HG03565 (cell line): ENCODE results near the gene RASA3.
"Not testable (repeated sequence)": the region's sequence is repeated elsewhere in the genome, so short reads cannot be mapped to it uniquely, and the experiment has no call there.

ENCODE experiments used
- ATAC-seq: cut with Tn5 transposase; IDR thresholded peaks from one replicate; pipeline ENCODE4 v1.9.1; 2021; ENCODE audit warnings: mild to moderate bottlenecking, moderate library complexity; ENCODE audit not compliant: unreplicated experiment

The RASA3 gene

DNA sequence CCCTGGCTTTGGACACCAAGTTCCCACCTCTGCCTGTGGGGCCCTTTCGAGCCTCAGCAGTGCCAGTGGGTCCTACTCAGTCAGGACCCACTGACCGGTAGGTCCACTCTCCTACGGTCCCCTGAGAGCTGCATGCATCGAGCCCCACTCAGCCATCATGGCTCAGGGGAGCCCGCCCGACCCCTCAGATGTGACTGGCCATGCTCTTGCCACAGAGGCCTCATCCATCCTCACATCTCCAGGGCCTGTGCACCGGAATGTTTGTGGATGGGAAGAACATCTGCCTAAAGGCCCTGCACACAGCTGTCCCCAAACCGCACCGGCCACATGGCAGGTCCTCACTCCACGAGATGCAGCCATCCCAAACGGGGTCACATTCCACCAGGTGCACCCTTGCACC lies 105.9 kb downstream of the RASA3 start:
- no peak for ATAC-seq

DNA sequence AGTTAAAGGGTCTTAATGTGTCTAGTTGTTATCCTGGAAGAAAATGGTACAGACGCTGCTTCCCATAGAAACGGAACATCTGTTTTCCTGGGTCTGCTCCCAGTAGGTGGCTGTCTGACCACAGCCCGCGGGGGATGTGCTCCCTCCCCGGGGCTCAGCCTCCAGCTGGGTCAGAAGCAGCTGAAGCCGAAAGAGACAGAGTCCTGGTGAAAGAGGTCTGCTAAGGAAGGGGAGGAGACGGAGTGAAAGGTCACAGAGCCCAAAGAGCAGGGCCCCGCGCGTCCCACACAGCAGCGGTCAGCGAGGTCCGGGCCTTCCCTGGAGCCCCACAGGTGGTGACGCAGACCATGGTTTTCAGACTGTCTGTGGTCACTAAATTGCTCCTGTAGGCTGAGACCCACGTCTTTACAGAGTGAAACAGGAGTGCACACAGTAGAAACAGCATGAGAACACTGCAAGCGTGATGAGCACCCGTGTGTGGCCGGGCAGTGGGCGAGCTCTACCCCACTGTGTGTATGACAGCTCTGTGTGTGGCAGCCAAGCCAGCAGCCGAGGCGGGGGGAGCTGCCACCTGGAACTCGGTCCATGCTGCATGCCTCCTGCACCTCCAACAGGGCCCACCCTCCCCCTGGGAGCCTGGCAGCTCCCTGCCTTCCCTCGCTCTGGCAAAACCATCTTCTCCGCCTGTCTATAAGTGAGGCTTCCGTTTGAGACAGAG lies 106.5 kb downstream of the RASA3 start:
- no peak for ATAC-seq

DNA sequence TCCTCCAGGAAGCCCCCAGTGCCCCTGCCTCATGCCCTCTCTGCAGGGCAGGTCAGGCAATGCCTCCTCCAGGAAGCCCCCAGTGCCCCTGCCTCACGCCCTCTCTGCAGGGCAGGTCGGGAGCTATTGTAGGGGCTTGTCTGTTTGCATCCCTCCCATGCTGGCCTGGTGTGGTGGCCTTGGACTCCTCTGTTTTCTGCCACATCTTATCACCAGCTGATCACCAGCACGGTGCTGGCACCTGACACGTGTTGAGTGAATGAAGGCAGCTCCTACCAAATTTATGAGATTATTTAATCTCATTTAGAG lies 107.1 kb downstream of the RASA3 start:
- no peak for ATAC-seq

DNA sequence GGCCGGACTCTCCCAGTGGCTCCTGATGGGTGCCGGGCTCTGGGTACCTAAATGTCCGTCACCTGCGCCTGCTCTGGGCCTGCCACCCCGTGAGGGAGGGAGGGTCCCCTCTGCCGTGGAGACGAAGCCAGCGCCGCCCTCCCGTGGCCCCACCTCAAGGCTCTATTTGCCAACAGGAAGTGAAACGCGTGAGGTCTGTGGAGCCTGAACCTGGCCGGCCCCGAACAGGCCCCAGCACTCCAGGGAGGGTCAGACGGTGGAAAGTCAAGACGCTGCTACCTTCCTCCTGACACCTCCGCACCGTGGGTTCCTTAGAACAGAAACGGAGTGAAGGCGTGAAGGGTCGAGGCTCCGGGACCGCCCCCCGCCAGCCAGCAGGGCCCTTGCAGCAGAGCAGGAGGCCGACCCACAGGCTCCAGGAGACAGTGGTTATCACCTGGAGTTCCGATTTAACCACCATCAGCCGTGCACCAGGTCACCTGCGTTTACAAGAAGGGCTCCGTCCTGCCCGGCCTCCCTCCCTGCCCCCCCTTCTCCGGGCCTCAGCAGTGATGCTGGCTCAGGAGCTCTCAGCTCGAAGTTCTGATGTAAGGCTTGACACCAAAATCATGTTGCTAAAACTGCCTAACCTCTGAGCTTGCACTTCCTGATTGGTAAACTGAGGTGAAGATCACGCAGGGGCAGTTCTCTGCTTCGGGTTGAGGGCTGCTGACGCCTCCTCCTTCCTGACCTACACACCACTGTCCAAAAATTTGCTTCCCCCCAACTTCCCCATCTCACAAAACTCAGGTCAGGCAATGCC lies 107.6 kb downstream of the RASA3 start:
- no peak for ATAC-seq

DNA sequence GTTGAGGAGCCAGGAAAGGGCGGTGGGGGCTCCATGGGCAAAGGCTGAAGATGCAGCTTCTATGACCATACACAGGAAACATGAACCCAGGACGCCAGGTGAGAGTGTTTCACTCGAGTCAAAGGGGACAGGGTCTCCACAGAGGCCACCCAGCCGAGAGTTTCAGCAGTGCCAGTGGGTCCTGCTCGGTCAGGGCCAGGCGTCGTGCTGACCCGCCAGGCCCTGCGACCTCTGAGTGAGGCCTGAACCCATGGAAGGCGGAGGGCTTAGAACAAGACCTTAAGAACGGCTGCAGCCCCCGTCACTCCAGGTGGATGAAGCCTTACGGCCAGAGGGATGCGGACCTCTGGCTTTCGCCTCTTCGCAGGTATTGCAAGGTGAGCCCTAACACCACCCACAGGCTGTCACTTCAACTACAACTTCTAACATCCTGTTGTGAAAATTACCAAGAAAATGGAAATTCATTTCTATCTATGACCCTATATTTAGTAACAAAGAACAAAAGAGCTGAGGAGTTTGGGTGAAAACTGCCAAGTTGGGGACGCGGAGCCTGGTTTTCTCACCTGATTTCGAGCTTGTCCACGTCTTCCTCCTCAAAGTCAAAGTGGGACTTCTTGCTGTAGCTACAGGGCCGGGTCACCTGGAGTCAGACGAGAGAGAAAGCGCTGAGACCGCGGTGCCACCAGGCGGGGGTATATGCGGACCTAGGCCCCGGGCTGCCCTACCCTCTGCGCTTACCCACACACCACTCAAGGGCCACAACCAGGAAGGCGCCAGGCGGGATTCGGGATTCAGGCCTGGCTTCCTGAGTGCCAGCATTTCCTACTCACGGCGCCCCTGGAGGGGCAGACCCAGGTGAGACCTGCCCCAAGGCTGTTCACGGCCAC lies 108.5 kb downstream of the RASA3 start:
- ATAC-seq = no peak

DNA sequence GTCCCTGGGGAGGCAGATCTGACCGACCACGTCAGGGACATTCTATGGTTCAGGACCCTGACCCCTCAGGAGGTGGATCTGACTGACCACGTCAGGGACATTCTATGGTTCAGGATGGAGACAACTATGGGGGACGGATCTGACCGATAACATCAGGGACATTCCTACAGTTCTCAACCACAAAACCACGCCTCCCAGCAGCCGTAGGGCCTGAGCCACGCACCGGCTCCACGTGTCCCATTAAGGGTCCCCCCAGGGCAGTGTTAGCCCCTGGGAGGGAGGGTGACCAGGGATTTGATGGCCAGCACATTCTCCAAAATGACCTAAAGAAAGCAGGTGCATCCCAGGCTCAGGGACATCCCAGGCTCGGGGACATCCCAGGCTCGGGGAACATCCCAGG lies 109.5 kb downstream of the RASA3 start:
- no peak for ATAC-seq

DNA sequence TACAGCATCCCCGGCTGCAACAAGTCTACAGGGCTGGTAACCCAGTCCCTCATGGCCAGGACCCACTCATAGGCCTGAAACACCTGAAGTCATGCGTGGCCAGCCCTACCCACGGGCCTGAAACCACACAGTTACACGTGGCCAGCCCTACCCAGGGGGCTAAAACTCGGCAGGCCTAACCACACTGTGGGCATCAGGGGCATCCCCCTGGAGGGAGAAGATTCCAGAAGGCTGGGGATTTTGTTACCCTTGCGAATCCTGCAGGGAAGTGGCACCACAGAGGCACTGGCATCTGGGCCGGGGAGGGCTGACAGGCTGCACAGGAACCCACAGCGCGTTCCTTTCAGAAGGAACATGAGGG lies 110.1 kb downstream of the RASA3 start:
- ATAC-seq = no peak

DNA sequence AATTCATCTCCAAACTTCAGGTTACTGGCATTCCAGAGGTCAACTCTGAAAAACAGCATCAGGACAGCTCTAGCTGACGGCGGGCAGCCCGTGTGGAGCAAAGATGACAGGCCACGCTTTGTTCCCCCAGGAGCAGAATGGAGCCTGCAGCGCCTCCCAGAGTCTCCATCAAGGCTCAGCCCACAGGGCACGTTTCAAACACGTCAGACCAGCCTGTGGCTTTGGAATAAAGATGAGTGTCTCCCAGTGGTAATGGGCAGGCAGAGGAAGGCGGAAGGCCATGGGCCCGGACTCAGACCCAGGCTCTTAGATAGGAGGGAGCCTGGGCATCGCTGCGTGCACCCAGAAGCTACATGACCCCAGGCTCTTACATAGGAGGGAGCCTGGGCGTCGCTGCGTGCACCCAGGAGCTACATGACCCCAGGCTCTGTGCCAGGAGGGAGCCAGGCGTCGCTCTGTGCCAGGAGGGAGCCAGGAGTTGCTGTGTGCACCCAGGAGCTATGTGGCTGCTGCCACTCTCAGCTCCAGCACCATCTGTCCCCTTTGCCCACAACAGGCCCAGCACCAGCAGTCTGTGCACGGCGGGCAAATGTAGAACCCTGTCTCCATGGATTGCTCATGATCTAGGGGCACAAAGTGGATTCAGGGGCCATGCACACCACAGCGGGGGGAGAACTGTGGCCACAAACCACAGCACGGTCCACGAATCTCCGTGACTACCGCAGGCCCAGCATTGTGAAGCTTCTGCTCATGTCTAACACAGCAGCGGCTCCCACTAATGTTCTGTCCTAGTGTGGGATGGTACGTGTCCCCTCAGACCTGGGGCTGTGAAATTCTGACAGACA lies 110.7 kb downstream of the RASA3 start:
- ATAC-seq = no peak

DNA sequence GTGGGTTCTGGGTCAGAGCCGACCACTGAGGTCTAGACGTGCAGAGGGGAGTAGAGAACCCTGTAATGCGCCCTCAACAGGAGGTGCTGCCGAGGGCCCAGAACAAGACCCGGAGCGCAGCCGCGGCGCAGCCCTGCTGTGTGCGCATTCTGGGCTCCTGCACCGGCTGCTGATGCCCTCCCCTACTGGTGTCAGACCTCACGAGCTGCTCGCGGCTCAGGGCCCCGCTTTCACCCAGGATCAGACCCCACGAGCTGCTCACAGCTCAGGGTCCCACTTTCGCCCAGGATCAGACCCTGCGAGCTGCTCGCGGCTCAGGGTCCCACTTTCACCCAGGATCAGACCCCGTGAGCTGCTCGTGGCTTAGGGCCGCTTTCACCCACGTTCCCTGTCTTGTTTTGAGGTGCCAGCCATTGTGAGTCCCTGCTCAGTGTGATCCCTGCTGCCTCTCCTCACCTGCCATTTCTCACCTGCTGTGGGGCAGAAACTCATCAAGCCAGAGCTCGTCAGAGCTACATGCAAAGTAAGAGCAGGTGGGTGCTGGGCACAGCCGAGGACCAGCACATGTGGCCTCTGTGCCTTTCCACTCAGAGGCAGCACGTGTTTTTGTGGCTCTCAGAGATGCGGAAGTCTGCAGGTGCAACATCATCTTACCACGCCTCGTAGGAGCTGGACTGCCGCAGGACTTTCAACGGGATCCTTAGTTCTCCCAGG lies 111.5 kb downstream of the RASA3 start:
- no peak for ATAC-seq

DNA sequence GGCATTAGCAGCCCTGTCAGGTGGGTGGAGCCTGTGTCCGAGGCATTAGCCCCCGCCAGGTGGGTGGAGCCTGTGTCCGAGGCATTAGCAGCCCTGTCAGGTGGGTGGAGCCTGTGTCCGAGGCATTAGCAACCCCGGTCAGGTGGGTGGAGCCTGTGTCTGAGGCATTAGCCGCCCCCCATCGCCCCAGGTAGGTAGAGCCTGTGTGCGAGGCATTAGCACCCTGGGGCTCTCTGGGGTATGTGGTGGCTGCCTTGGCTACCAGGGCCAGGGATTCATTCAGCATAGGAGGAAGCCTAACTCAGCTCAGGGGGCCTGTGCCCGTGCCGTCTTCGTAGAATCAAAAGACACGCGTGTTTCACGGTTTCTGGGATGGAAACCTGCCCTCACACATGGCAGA lies 112.3 kb downstream of the RASA3 start:
- not testable (repeated sequence) for ATAC-seq

DNA sequence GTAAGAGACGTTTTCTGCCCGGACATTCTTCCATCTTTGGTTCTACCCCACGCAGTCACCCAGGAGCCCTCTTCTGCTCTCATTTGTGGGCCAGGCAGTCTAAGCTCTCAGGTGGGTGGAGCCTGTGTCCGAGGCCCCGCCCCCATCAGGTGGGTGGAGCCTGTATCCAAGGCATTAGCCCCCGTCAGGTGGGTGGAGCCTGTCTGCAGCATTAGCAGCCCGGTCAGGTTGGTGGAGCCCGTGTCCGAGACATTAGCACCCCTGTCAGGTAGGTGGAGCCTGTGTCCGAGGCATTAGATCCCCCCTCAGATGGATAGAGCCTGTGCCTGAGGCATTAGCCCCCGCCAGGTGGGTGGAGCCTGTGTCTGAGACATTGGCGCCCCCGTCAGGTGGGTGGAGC lies 113.1 kb downstream of the RASA3 start:
- no peak for ATAC-seq

DNA sequence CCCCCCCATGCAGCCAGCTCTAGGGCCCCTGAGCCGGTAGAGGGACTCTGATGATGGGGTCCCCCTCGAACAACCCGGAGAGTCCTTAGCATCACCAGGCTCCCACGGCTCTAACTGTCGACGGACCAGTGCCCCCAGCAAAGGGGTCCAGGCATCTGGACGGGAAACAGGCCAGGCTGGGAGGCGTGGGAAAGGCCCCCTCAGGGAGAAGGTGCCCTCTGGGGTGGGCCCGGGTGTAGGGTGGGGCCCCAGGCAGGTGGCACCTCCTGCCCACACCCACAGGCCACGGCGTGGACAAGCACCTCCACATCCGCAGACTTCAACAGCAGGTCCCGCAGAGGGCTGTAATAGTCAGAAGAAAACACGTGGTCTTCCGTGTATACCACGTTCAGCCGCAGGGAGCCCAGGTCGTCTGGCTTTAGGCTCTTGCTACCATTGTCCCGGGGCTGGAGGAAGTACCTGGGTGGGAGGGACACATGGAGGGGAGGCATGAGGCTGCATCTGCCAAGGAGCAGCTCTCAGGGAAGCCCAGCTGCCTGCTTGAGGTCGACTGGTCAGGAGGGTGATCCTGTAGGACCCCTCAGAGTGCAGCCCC lies 113.9 kb downstream of the RASA3 start:
- ATAC-seq = no peak

DNA sequence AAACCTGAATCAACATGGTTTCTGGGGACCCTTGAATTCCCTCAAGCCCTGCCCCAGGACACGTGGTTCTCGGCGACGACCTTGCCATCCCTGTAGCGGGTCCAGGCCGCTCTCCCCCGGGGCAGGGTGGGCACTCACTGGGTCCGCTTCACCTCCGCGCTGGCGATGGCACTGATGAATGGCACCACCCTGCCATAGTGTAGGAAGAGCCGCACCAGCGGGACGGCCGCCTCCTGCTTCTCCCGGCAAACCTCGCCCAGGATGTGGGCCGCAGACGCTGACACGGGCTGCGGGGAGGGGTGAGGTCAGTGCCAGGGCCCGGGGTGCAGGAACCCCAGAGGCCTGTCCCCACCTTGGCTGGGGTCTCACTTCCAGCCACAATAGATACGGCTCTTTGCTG lies 114.5 kb downstream of the RASA3 start:
- ATAC-seq = no peak

DNA sequence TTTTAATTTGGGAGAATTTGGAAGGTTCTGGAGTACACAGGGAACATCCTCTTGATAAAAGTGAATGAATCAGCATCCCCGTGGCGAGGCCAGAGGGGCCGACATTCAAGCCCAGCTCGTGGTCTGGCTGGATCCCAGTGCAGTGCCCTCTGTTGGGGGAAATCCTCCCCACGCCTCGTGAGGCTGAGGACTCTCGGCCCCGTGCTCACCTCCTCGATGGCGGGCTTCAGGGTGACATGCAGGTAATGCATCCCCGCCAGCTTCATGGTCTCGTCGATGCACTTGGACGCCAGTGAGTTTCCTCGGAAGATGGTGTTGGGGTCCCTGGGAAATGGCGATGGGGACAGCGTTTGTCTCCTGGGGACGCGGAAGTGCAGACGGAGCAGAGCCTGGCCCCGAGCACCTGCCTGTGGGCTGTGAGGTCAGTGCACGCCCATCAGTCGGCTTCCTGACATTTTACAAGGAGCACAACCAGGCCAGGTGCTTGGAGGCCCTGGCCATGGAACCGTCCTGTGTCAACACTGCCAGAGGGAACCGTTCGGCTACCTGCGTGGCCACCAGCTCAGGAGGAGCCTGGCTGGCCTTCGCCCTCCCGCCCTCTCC lies 115.3 kb downstream of the RASA3 start:
- ATAC-seq = no peak

DNA sequence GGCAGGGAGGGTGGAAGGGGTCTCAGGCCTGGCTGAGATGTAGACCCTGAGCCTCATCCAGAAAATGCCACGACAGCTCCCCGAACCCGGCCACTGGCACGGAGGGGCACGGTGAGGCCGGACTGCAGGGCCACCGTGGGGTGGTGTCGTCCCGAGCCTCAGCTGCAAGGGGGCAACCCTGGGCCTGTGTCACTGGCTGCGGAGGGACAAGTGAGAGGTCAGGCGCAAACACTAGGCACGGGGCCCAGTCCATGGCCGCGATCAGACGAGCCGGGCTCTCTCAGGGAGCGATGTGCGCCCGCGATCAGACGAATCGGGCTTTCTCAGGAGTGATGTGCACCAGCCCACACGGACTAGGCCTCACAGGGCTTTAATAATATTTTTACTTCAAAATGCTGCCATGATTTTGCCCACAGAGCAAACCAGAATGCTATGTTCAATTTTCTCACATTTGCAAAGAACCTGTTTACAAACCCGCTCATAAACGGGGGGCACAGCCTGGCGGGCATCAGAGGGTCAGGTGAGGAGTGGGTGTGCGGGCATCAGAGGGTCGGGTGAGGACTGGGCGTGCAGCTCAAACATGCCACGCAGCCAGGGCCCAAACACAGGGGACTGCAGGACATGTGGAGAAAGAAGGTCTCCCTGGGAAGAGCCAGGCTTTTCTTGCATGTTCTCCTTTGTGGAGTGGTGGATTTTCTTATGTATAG lies 115.9 kb downstream of the RASA3 start:
- no peak for ATAC-seq

DNA sequence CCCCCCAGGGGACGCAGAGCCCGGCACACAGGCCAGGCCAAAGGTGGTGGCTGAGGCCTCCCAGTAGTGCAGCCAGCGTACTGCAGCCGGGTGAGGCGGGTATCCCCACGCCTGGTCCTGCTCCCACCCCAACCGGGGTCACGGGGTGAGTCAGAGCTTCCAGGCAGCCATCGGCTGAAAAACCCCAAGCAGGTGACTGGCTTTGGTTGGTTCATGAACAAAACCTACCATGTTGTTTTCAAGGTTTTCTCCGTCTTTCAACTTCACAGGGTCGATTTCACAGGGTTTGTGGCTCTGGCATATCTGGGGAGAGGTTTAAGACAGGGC lies 116.5 kb downstream of the RASA3 start:
- ATAC-seq = no peak

DNA sequence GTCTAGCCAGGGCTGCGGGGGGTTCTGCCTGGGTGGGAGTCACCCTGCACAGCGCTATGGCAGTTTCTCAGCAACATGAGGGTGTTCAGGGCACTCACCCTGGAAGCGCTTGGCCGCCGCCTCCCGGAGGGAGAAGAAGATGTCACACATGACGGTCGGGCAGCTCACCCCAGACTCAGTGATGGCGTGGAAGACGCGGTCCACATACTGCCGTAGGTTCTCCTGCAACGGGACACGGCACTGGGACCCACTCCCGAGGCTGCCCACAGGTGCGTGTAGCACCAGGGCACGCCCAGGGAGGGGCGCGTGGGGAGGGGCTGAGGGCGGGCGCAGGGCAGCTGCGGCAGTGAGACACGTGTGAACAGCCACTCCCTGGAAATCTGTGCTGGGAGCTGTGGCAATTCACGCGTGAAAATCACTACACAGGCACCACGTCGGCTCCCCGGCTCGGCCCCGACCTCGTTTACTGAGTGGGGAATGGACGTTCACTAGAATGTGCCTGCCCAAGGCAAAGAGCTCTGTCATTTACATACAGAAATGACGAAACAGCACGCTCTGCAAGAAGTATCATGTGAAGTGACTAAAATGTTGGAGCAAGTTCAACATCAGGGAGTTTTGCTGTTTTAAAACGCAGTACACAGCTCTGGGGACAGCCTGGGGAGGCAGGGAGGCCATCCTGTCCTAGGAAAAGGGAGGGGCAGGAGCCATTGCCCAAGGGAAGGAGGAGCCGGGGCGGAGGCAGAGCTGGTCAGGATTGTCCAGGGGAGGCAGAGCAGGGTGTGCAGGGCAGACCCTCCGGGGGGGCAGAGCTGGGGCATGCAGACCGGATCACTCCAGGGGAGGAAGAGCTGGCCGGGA lies 117.1 kb downstream of the RASA3 start:
- no peak for ATAC-seq
